ENCODE measurements around the gene CD58. TPM values are rescaled to one million over a fixed set of nuclear protein-coding genes. Genes with fewer than 3 reads are reported as not detected.
"Not testable (repeated sequence)": the region's sequence is repeated elsewhere in the genome, so short reads cannot be mapped to it uniquely, and the experiment has no call there.

Gene CD58
- polyA plus RNA-seq, 1 donor = 19.5 TPM

DNA sequence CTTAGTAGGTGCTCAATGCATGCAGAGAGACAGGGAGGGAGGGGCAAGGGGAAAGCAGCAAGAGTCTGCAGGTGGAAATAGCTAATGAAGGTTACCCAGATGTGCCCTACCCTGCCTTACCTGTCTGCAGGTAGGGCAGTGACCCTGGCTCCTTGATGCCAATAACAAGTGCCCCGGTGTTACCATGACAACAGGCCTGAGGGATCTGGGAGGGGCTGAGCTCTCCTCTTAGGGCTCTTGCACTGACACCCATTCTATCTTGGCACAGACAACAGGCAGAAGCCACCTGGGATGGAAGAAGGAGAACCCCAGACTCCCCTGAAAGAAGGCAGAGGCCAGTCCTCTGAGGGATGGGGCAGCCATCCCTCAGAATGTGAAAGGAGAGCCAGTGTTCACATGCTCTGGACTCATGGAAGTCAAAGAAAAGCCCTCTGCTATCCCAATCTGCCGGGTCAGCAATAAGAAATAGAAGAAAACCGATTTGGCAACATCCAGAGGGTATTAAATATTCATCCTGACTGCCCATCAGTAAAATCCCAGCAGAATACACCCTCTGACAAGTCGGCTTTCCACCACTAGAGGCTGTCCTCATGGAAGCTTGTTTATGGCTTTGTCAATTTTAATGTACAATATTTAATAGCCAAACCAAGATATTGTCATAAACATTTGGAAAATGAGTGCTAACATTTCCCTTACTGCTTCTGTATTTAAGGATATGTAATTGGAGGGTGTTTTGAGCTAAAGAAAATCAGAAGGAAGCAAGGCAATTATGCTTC is 24.4 kb upstream of the CD58 start:
- DNase-seq = not testable (repeated sequence)

DNA sequence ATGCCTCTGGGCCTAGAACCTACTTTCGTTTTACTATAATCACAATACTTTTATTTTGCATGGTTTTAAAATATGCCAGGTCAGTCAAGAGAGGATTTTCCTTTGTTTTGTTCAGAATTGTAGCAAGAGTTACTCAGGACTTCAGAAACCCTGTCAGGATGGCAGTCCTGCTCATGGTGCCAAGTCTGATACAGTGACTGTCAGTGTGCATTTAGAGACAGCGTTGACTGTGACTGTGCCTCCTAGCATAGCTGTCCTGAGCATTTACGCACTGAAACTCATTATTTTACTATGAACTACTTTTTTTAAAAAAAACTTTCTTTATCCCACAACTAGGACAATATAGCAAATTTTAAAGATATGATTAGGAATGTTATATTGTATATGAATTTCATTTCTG is 23.2 kb upstream of the CD58 start:
- DNase-seq = not testable (repeated sequence)

DNA sequence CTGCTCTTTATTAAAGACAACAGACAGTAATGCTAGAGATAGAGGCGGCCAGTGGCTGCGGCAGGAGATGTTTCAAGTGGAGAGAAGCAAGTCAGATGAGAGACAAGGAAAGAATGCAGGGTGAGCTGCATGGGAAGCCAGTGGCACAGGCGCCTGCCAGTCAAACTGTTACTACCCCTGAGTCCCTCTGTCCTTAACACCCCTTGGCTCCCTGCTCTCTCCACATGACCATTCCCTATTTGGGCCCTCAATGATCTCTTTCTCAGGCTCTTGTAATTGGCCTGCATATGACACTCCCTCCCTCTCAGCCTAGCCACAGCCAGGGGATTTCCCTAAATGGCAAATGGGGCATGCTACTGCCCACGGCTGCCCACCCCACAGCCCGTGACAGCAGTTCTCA is 22.6 kb upstream of the CD58 start:
- not testable (repeated sequence) for DNase-seq

DNA sequence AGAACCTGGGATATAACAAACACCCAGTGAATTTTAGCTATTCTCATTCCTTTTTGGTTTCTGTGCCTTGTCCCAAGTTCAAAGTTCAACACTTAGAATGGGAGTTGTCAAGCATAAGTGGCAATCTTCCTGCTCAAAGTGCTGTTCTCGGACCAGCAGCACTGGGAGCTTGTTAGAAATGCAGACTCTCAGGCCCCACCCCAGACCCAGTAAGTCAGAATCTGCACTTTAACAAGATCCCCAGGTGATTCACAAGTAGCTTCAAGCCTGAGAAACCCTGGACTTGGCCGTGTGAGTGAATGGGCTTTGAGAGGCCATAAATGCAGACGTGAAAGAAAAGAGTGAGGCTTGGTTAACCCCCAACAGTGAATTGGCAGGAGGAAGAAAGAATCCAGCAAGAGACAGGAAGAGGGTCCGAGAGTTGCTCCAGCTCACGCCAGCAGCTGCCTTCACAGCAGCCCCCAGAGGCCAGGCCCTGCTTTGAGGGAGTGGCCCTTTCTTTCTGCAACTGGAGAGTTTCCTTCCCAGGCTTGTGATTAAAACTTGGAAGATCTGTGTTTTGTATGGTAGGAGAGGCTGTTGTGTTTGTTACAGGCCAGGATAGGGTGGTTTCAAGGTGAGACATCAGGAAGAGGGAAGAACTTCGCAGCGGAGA is 21.3 kb upstream of the CD58 start:
- DNase-seq = not testable (repeated sequence)

DNA sequence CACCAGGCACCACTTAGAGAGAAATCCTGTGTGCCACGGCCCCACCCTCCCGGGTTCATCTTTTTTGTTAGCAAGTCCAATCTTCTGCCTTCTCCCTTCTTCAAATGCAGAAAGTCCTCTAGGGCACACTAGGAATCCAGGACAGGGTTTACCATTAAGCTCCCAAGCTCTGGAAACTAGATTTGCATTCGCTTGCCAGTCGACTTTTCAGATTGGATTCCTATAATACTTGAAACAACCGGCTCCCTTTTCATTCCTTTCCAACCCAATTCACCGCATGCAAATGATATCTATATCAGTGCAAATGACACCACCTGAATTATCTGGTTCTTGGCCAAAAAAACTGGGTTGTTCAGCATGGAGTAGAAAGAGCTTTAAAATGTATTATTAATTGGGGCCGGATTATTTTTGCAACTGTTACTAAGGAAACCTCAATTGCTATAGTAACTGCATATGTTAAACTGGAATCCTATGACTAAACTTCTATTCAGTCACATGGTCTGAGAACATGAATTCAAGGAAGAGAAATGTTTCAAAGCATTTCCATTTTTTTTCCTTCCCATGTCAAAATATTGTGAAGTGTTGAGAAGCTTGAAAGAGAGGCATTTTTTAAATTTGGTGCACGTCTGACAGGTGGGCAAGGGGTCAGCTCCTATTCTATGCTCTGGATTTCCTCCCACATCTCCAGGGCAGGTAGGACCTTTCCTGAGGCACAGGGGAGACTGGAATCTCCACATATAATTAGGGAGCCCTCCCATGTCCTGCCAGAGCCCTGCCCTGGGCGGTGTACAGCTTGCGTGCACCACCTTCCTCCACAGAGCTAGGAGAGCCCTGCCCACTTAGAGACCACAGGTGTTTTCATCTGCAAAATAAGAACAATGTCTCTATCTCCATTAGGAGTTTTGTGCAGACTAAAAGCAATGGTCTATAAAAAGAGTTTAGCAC is 20.5 kb upstream of the CD58 start:
- DNase-seq = not testable (repeated sequence)

DNA sequence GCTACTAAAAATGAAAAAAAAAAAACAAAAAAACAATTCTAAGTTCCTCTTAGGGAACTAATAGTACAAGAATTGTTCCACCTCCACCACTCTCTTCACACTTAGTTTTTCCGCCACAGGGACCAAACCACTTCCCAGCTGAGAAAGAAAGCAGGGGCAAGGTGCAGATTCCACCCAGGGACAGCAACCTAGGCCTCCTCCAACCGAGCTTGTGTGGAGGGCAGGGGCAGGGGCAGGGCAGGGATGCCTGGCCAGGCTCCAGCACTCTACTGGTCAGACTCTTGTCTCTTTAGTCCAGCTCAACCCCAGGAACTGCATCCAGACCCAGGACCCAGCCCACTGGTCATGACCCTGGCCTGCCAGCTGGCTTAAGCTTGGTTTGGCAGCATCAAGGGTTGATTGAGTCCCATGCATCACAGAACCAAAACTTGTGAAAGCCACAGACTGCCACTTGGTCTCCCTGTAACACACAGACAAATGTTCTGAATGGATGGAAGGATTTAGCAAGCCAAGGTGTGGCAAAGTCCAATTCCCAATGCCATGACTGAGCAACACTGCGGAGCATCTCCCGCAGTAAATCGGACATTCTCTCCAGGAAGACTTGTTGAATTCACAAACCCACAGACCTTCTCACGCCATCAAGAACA is 19.7 kb upstream of the CD58 start:
- not testable (repeated sequence) for DNase-seq

DNA sequence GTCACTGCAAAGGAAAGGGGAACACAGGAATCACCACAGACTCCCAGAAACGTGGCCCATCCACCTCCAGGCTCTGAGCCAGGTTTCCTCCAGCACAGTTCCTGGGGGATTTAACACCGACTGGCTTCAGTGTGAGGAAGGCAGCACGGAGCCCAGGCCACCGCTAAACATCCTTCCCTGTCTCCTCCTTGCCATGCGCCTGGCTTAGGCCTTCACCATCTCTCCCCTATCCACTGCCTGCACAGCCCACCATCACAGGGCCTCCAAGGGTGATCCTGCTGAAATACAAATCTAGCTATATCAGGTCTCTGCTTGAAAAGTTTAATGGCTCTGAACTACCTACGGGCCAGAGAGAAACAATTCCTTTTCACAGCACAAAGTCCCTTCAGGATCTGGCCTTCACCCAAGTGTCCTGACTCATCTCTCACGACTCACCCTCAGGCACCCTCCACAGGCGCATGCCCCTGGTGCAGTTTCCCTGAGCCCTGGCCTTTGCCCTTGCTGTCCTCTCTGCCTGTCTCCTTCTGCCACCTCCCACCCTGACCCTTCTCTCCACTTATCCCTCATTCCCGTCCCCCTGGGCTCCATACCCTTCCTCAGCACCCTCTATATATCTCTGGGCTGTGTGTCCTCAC is 18.4 kb upstream of the CD58 start:
- not testable (repeated sequence) for DNase-seq

DNA sequence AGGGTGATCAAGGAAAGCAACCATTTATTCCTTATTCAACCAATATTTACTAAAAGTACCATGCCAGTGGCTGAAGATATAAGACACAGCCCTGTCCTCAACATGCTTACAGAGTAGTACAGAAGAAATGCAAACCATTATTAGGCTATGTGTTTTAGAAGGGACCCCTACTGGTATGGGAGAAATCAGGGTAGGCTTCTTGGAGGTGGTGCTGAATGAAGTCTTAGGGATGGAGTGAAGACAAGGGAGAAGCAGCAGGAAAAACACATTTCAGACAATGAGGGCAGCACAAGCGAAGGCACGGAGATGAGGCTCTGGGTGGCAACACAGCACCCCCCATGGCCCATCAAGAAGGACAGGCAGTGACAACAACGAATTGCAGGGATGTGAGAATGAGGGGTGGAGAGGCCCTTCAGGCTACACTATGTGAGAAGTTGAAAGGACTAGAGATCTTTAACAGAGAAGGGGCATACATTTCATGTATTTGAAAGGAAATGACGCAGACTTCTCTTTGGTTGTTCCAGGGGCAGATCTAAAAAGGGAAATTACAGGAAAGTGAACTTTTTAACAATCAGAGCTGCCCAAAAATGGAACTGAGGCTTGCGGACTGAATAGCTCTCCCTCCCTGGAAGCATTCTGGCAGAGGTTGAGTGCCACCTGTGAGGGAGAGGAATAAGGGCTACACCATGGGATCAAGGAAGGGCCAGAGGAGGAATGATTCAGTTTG is 16.8 kb upstream of the CD58 start:
- DNase-seq = no peak

DNA sequence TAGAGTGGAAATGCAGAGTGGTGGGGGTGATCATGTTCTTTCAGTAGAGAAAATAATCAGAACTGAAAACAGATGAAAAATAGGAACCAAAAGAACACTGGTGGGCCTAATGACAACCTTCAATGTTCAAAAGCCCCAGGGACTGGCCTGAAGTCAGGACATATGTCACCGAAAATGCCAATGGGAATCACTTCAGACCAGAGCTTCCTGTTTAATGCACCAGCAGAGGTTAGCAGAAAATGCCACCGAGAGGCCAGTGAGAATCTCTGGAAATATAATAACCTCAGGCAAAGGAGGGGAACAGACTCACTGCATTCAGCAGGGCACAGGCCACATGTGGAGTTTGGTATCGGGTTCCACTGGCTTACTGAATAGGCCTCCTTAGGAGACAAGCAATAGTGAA is 15.9 kb upstream of the CD58 start:
- DNase-seq = no peak

DNA sequence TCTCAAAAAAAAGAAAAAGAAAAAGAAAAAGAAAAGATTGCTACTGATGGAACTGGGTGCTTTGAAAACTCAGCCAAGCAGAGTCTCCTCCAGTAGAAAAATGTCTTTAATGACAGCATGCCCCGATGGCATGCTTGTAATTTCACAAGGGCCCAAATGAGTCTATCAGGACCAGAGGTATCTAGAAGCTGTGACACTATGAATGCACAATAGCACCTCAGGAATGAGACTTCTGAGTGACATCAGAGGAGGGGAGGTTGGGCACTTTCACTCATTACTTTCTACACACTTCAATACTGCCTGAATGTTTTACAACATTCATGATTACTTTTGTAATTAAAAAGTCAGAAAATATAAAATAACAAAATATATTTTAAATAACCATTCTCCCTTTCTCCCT is 15.1 kb upstream of the CD58 start:
- DNase-seq = no peak

DNA sequence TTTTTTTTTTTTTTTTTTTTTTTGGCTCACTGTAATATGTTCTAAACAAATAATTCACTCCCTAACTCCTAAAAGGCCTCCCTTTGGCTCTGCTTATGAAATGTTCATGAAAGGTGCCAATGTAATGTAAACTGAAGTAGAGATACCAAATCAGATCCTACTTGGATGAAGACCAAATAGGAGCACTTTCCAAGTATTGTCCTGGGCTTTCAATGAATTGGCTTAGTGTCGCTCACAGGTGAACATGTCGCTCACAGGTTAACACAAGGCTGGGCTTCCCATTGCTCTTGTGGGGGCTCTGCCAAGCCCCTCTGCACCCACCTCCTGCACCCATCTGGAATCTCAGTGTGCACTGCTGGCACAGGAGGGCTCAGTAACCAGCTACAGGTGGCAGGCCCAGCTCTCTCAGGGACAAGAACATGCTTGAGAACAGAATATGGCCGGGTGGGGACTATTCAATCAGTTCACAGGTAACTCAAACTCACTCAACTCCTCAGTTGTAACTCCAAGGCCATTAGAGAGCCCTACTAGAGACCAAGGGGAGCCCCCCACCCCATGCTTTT is 10.6 kb upstream of the CD58 start:
- DNase-seq = no peak

DNA sequence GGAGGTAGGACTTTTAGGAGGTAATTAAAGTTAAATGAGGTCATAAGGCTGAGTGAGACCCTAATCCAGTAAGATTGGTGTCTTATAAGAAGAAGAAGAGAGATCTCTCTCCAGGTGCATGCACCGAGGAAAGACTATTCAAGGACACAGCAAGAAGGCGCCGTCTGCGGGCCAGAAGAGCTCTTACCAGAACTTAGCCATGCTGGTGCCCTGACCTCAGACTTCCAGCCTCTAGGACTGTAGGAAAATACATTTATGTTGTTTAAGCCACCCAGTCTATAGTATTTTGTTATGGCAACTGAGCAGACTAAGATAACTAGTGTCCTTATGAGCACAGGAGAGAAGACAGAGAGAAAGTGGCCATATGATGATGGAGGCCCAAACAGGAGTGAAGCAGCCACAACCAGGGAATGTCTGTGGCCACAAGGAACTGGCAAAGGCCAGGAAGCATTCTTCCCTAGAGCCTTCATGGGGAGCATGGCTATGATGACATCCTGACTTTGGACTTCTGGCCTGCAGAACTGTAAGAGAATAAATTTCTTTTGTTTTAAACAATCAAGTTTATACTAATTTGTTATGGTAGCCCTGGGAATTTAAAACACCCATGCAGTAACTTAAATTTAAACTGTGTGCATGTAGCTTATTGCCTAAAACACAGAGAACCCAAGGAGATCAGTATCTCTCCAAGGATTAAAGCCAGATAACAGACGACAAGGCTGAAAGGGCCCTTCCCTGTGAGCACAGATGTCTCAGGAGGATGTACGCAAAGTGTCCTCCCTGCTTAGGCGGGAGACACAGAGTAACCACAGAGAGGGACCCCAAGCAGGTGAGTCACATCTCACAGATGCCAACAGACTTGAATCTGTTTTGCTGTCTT is 9.9 kb upstream of the CD58 start:
- no peak for DNase-seq

DNA sequence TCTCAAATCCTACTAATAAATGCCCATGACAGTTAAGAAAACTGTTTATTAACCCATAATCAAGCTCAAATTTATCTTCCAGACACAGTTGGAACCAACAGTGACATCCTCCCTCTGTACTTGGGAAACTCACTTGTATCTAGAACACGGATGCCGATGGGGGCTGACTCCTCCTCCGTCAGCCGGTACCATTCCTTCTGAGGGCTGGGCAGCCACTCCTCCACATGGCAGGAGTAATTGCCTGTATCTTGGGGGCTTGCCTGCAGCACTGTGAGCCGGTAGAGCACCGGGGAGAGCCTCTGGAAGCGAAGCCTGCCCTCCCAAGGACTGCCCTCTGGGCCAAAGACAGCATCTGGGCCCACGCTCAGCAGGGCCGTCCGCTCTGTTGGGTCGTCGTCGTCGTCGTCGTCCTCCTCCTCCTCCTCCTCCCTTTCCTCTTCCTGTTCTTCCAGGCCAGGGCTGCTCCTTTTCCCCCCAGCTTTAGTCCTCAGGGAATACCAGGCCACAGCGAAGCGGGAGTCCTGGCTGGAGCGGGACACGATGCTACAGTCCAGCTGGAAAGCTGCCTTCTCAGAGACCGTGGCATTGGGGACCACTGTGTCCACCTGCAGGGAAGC is 8.5 kb upstream of the CD58 start:
- DNase-seq = no peak

DNA sequence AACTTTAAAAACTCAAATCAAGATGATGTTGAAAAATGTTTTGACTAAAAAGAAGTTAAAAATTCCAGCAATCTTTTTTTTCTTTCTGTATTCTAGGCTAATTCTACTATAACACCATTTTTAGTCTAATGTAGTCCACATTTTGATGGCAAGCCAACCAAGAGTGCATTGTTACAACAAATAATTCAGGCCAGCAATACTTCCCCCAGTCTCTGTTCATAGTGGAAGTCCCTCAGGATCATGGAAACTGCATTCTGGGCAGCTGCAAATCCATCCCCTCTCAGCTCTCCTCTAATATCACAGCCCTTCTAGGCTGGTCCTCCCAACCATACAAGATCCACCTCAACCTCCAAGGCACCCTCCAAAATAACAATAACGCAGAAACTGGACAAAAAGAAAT is 7.8 kb upstream of the CD58 start:
- no peak for DNase-seq

DNA sequence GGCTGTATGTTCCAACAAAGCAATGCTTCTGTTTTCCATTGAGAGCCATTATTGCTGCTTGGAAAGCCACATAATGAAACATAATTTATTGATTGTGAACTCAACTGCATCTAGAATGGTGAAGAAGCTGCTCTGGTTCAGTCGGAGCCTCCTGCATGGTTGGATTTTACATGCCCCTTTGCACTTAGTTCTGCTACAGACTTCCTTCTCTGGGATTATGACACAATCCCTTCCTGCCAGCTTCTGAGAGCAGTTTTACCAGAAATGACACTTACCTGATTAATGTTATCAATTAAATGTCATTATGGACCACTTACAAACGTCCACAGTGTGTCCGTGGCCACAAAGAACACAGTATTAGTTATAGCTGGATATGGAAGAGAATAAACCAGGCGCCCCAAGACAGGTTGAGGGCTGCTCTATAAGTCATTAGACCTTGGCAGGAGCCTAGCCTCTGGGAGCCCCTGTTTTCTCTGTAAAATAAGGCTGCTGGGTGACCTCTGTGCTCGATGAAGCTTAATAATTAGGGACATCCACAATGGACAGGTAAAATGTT is 7.0 kb upstream of the CD58 start:
- DNase-seq = no peak

DNA sequence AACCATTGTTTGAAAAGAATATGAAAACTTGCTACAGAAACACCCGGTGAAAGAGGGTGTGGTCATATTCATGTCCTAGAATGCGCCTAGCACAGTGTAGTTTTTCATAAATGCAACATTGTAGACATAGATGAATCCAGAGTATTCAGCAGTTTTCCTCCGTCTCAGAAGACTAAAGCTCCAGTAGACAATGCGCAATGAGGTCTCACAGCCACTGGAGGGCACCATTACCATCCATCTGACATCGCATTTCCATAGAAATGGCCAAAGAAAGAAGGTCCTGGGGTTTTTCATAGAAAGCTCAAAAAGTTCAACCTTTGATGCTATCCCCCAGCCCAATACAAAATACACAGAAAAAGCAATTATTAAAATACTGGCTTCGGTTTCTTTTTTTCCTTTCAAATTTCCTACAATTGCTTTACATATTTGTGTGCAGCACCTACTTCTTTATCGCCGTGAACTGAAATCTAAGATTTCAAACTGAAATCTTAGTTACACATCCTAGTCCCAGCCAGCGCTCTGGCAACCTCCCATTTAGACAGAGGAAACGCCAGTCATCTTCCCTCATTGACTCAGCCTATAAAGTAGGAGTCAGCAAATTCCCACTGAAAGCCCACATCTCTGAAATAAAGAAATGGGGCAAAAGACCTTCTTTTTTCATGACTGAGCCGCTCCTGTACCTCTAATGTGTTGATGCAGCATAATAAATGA is 3.9 kb upstream of the CD58 start:
- DNase-seq = peak; percentile 73

DNA sequence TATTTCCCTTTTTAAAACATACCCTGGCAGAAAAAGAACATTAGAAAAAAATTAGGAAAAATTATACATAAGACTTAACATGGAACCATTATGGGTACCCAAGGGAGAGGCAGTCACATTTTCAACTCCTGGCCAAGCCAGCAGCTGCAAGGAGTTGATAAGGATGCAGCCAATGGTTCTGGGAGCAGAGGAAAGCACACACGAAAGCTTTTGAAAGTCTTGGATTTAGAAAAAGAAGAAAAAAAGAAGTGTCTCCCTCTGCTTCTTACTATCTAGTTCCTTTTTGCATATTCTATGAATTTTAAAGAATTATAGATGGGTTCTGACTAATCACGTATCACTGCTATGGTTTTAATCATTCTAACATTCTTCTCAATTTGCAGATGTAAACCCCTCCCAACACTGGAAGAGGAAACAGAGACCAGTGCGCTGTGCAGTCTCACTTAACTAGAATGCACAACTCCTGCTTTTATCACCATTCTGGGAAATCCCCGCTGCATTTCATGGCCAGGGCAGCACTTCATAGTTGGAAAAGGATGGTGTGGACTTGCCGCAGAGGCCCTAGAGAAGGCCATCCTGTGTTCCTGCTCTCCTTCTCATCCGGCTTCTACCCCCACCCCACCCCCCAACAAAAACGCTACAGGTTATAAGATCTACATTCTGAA is 2.7 kb upstream of the CD58 start:
- DNase-seq = no peak
